Measurements from ENCODE around the gene HDAC1. TPM values are rescaled to one million over a fixed set of nuclear protein-coding genes. Genes with fewer than 3 reads are reported as not detected.

Gene HDAC1
- total and polyA plus RNA-seq, 2 of the 13 experiments (the other 11 are each of a cell fraction or from before 2014, with no cell fraction given), result 93.5 to 189 TPM

- ChIA-PET CTCF (ENCODE audit: low intra/inter-chr PET ratio, low total read pairs) (interaction anchor here (0.8 to 1.7 kb wide), 2 partner anchors 16 to 79 kb away, joined by 4 read pairs; no protein-coding TSS in a partner anchor), POLR2A (interaction anchor here (0.9 to 4.8 kb wide), 7 partner anchors 11 to 119 kb away, joined by 3 to 84 read pairs (median 5); no protein-coding TSS in a partner anchor)
- WGBS (ENCODE audit: low lambda C conversion rate), result 68% methylated on average over 8 of the region's 9 CpGs
- FAIRE-seq, result no peak
- Histone ChIP-seq H3K4me1 (ENCODE audit: insufficient read depth, low read length) (peaks cover 50% of the 10 kb centered on the region), H2AFZ (ENCODE audit: low read length) (no peak overlapping the region), H3K4me3 (replicated peaks in 1 of 3; ENCODE audit: insufficient read depth in 1 of 3, low read depth in 2 of 3, low read length in 3 of 3) (peak overlapping the region; percentile 70 to 95 (median 84)), H3K27me3 (ENCODE audit: control insufficient read depth in 1 of 2, insufficient read depth in 2 of 2, low read length in 2 of 2) (no peaks in the 10 kb centered on the region; a peak in 1 of 5 replicates), H3K4me2 (ENCODE audit: low read depth, low read length) (peak overlapping the region; percentile 93), H3K79me2 (ENCODE audit: insufficient read depth, low read length) (peaks cover 14% of the 10 kb centered on the region), H3K27ac (ENCODE audit: extremely low read length, insufficient read depth, low read length) (peak overlapping the region; percentile 68), H3K9ac (ENCODE audit: insufficient read depth, low read depth, low read length) (peak overlapping the region; percentile 91), H4K20me1 (ENCODE audit: insufficient read depth, low read length) (peaks cover 14% of the 10 kb centered on the region), H3K36me3 (replicated peaks in 1 of 2; ENCODE audit: control insufficient read depth in 1 of 2, insufficient read depth in 2 of 2, low read length in 2 of 2) (peaks cover 24 to 50% of the 10 kb centered on the region in 2 experiments), H3K9me3 (ENCODE audit: low read length) (no peaks in the 10 kb centered on the region)
- intact Hi-C loops (cut with micrococcal nuclease; ENCODE audit: unreplicated experiment), result loop anchor here (10.0 kb wide), 1 partner anchor 60 kb away; the partner anchor contains the start of gene BSDC1
- ATAC-seq, result peak; percentile 1; the same call in 2 of the 3 replicates
- no TSS peak for BruUV-seq (replicated peaks)
- DNase-seq (ENCODE audit: low spot score), result no peak
- in situ Hi-C loops (cut with HindIII; ENCODE audit: extremely low pct_ligation_motif_present, low pct_unique_long_range_greater_than_20kb), result no loop called here
- TF ChIP-seq ZKSCAN8 (CRISPR knock-in tag; IDR thresholded peaks at IDR 0.05; ENCODE audit: borderline replicate concordance) (no peak), ZNF776 (CRISPR knock-in tag; IDR thresholded peaks at IDR 0.05) (no peak; the same call in 1 of the 2 replicates), ISL2 (CRISPR knock-in tag; IDR thresholded peaks at IDR 0.05) (no peak), SNAI1 (CRISPR knock-in tag; IDR thresholded peaks at IDR 0.05; ENCODE audit: borderline replicate concordance) (no peak), ZFP91 (CRISPR knock-in tag; IDR thresholded peaks at IDR 0.05; ENCODE audit: borderline replicate concordance) (peak; percentile 57; the same call in 1 of the 2 replicates), GFI1 (CRISPR knock-in tag; IDR thresholded peaks at IDR 0.05; ENCODE audit: borderline replicate concordance) (peak; percentile 61; the same call in 1 of the 2 replicates), ZNF615 (CRISPR knock-in tag; IDR thresholded peaks at IDR 0.05; ENCODE audit: borderline replicate concordance) (0 out of 2 replicates have a peak, but pooled peaks have one; percentile 33), NAIF1 (CRISPR knock-in tag; IDR thresholded peaks at IDR 0.05; ENCODE audit: borderline replicate concordance) (0 out of 2 replicates have a peak, but pooled peaks have one; percentile 28), KDM5B (CRISPR knock-in tag; IDR thresholded peaks at IDR 0.05; ENCODE audit: borderline replicate concordance) (0 out of 2 replicates have a peak, but pooled peaks have one; percentile 28), ZNF629 (CRISPR knock-in tag; conservative IDR thresholded peaks at IDR 0.05) (no peak), RBM22 (optimal IDR thresholded peaks at IDR 0.05; ENCODE audit: low read length) (peak; percentile 81), ZNF605 (CRISPR knock-in tag; IDR thresholded peaks at IDR 0.05) (peak; percentile 25; the same call in 1 of the 2 replicates), FIP1L1 (IDR thresholded peaks at IDR 0.05; ENCODE audit: borderline replicate concordance, insufficient read depth, low read depth, low read length) (no peak), ARNTL (CRISPR knock-in tag; IDR thresholded peaks at IDR 0.05) (0 out of 2 replicates have a peak, but pooled peaks have one; percentile 23), MAFG (CRISPR knock-in tag; IDR thresholded peaks at IDR 0.05) (no peak), ATF1 (CRISPR knock-in tag; IDR thresholded peaks at IDR 0.05) (no peak), TCF7L2 (IDR thresholded peaks at IDR 0.05; ENCODE audit: low read depth, low read length) (no peak), RFXANK (CRISPR knock-in tag; IDR thresholded peaks at IDR 0.05) (no peak), ZNF143 (CRISPR knock-in tag; IDR thresholded peaks at IDR 0.05) (peak; percentile 68), ZBTB7A (CRISPR knock-in tag; IDR thresholded peaks at IDR 0.05) (0 out of 2 replicates have a peak, but pooled peaks have one; percentile 12)
These were observed 42.5 kb downstream of the HDAC1 start for GRCh38 chr1:32334274-32334861.

Measured in HepG2 (cell line).